ENCODE data around the gene PITRM1. TPM values are rescaled to one million over a fixed set of nuclear protein-coding genes. Genes with fewer than 3 reads are reported as not detected.

Gene PITRM1
- total RNA-seq, 4 donors from 2014 or later = 73.1 to 109 (median 81.8) TPM

DNA sequence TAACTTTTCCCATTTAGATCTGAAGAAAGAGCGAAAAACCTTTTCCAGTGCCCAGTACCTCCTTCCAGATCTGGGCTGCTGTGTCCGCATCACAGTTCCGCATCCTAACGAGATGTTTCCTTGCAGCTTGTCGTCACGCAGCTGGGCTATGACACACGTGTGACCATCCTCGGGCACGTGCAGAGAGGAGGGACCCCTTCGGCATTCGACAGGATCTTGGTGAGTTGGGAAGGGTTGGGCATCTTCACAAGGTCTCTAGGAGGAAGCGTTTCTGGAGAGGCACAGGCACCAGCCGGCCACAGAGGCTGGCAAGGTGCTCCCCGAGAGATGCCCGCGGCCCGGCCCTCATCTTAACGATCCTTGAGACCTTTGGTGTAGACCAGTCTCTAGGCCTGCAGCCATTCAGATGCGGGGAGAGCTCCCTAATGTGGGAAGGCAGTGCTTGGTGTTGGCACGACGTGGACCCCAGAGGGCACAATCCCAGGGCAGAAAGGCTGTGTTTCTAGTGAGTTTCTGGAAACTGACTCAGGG is 63.9 kb downstream of the PITRM1 start:
- TF ChIP-seq CTCF (IDR thresholded peaks at IDR 0.05; ENCODE audit: low read depth) = no peak

GRCh38 chr10:3108033-3108432 is 64.5 kb downstream of the PITRM1 start:
- no peak for TF ChIP-seq CTCF (IDR thresholded peaks at IDR 0.05; ENCODE audit: low read depth)

GRCh38 chr10:3107426-3107961 is 65.1 kb downstream of the PITRM1 start:
- TF ChIP-seq CTCF (IDR thresholded peaks at IDR 0.05; ENCODE audit: low read depth) = no peak

- no peak for TF ChIP-seq CTCF (IDR thresholded peaks at IDR 0.05; ENCODE audit: low read depth)
These were observed 65.6 kb downstream of the PITRM1 start for GRCh38 chr10:3106928-3107425.

DNA sequence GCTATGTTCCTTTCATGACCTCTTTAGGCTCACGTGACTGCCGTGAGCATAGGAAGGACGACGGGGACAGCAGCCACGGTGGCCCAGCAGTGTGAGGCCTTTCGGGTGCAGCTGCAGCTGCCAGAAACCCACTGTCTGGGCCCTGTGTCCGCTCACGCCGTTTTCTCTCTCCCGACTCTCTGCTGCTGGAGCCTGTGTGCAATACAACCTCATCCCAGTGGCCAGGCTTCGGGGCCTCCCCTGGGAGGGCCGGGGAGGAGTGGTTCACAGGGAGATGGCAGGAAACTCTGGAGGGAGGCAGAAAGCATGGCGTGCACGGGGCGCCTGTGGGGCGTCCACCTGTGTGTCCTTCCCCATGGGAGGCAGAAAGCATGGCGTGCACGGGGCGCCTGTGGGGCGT is 66.7 kb downstream of the PITRM1 start:
- TF ChIP-seq CTCF (IDR thresholded peaks at IDR 0.05; ENCODE audit: low read depth) = no peak

DNA sequence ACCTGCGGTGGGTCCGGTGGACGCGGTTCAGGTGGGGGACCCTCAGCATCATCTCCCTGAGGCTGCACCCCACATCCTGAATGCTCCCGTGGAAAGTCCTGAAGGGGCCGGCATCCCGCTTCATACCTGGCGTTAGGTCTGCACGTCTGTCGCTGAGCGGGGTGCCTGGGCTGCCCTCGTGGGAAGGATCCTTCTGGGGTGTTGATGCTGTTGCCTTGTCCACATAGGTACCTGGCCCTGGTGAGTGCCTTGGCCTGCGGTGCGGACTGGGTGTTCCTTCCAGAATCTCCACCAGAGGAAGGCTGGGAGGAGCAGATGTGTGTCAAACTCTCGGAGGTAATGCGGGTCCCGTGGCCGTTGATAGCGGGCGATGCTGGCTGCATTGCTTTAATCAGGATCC is 67.4 kb downstream of the PITRM1 start:
- no peak for TF ChIP-seq CTCF (IDR thresholded peaks at IDR 0.05; ENCODE audit: low read depth)

- TF ChIP-seq CTCF (IDR thresholded peaks at IDR 0.05; ENCODE audit: low read depth) = no peak
These were observed 68.2 kb downstream of the PITRM1 start for GRCh38 chr10:3104251-3104918.
